Measurements from ENCODE around the gene NME1.
"Not testable (repeated sequence)": the region's sequence is repeated elsewhere in the genome, so short reads cannot be mapped to it uniquely, and the experiment has no call there.

NME1 gene

DNA sequence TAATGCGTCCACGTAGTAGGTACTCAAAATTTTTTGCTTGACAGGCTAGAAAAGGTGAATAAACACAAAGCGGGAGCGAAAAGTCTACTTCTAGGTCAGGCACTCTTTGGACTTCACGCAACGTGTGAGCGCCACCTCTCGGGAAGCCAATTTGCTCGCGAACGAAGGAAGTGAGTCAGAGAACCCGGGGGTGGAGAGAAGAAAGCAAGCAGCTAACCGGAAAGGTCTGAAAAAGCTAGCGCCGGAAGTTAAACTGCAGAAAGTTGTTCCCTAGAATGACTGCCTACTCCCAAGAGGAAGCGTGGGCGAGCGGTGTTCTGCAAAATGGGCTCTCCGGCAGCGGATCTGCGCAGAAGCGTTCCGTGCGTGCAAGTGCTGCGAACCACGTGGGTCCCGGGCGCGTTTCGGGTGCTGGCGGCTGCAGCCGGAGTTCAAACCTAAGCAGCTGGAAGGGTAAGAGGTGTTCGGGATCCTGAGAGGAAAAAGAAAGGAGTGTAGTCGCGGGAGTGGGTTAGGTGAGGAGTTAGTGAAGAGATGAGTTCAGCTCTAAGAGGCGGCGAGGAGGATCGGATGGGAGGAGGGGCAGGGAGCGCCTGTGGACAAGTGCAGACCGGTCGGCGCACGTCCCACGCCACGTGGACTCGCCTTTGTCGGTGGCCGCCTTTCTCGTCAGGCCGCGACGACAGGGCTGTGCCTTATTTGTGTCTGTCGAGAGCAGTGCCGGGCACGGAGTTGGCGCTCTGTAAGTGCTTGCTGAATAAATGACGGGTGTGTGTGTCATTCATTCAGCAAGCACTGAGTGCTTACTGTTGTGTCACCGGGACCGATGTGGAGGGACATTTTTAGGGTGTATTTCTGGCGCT lies at the start of gene NME1:
TSS of gene NME1 (plus strand) at position 350 of the 863 bp plus-strand sequence. CDS start 2,096 bp downstream, outside the sequence.
- peak; percentile 95 for DNase-seq

GRCh38 chr17:51107778-51108177 lies 45.6 kb upstream of the NME1 start:
- no peak for DNase-seq

DNA sequence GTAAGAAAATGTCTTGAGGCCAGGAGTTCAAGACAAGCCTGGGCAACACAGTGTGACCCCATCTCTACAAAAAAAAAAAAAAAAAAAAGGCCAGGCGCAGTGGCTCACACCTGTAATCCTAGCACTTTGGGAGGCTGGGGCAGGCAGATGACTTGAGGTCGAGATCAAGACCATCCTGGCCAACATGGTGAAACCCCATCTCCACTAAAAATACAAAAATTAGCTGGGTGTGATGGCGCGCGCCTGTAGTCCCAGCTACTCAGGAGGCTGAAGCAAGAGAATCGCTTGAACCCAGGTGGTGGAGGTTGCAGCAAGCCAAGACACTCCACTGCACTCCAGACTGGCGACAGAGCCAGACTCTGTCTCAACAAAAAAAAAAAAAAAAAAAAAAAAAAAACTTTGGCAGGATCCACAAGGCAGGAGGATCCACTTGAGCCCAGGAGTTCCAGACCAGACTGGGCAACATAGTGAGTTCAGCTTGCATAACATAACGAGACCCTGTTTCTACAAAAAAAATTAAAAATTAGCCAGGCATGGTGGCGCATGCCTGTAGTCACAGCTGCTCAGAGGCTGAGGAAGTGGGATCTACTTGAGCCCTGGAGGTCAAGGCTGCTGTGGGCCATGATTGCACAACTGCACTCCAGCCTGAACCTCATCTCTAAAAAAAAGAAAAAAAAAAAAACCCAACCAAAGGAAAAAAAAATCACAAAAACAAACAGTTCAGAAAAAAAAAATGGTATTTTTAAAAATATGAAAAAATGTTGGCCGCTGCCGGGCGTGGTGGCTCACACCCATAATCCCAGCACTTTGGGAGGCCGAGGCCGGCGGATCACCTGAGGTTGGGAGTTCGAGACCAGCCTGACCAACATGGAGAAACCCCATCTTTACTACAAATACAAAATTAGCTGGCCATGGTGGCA lies 40.8 kb upstream of the NME1 start:
- peak; percentile 45 for DNase-seq

GRCh38 chr17:51115179-51115578 lies 38.2 kb upstream of the NME1 start:
- DNase-seq, result no peak

- peak; percentile 85 for DNase-seq
Observed at GRCh38 chr17:51118330-51119195, 34.8 kb upstream of the NME1 start.

- no peak for DNase-seq
Observed at GRCh38 chr17:51119415-51120356, 33.7 kb upstream of the NME1 start.

DNA sequence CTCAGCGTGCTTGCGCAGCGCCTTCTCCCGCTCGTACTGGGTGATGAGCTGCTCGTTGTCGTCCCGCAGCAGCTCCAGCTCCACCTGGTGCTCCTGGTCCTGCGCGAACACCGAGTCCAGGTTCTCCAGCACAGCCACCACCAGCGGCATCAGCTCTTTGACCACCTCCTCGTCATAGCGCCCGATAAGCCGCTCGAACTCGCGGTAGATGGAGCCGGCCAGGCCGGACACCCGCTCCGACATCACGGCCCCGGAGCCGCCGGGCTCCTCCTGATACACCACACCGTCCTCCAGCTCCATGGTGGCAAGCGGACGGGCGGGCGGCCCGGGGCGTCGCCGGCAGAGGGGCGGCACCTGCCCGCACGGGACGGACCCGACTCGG lies 33.0 kb upstream of the NME1 start:
- DNase-seq, result no peak

DNA sequence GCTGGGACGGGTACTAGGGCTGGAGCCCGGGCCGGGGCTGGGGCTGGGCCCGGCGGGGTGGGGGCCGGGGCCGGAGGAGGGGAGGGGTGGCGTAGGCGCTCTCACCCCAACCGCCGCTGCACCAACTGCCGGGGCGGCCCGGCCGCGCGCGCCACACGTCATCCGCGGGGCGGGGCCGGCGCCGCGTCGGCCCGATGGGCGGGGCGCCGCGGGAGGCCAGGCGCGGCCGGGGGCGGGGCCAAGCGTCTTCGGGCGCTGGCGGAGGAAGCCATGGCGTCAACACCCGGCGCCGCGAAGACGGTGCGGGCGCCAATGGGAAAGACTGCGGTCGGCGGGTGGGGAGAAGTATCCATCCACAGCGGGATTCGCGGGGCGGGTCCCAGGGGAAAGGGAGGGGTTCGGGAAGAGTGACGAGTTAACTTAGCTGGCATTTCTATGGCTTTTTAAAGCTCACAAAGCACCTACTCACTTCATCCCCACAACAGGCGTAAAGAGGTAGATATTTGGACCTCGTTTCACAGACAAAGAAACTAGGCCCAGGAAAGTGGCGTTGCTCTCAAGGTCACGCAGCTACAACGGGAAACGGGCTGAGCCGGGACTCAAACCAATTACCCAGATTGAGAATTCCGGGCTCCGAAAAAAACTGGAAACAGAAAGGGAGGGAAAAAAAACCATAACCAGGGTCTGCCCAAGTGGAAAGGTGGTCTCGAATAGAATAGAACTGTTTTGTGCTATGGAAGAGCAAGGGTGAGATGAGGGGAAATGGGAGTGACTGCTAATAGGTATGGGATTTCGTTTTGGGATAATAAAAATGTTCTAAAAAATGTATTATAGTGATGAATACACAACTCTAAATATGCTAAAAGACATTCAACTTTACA lies 32.4 kb upstream of the NME1 start, which contains the start of gene SPAG9:
TSS of gene SPAG9 (minus strand) at position 130 of the 881 bp plus-strand sequence. CDS start 212 bp downstream, outside the sequence.
- peak; percentile 78 for DNase-seq

- peak; percentile 24 for DNase-seq
Observed at GRCh38 chr17:51121620-51122472, 31.5 kb upstream of the NME1 start.

DNA sequence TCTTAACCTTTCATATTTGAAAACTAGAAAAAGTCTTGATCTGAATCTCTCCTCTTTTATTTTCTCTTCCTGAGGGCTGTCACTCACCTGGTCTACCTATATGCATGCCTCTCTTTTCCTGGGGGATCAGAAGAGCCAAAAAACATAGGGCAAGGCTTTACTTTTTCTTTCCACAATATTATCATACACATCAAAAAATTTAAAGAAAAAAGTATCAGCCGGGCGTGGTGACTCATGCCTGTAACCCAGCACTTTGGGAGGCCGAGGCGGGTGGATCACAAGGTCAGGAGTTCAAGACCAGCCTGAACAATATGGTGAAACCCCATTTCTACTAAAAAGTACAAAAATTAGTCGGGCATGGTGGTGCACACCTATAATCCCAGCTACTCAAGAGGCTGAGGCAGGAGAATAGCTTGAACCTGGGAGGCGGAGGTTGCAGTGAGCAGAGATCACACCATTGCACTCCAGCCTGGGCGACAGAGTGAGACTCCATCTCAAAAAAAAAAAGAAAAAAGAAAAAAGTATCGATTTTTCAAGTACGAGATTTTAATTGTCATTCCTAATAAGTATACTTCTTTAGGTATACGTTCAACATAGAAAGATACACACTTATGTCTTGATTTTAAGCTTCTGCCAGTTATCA lies 30.8 kb upstream of the NME1 start:
- DNase-seq, result not testable (repeated sequence)

- no peak for DNase-seq
Observed at GRCh38 chr17:51124640-51125503, 28.5 kb upstream of the NME1 start.

DNA sequence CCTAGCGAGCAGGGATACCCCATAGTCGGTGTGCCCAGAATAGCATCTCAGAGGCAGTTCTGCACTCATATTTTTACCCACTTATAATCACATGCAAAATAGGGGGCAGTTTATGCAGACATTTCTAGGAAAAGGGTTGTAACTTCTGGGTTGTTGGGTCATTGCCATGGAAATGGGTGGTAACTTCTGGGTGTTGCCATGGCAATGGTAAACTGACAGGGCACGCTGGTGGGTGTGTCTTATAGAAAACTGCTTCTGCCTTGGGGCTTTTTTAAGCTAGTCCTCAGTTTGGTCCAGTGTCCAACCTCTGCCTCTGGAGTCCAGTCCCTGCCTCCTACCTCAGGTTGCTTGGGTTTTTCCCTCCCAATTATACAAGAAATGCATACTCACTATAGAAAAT lies 25.3 kb upstream of the NME1 start:
- no peak for DNase-seq

DNA sequence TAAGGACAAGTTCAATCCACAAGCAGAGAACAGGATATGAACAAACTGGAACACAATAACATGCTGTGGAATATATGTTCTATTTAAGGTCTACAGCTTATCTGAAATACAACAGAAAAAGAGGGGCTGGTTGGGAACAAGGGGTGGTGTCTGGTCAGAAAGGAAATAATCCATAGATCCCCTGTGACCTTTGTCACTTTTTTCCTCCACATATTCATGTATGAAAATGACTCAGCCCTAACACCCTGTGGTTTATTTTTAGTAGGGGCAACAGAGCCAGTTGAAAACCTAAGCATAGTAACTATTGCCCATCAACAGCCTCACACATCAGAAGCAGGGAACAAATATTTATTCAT lies 20.4 kb upstream of the NME1 start:
- no peak for DNase-seq

- DNase-seq, result no peak
Observed at GRCh38 chr17:51133365-51133764, 20.0 kb upstream of the NME1 start.

- DNase-seq, result no peak
Observed at GRCh38 chr17:51135956-51136355, 17.4 kb upstream of the NME1 start.

DNA sequence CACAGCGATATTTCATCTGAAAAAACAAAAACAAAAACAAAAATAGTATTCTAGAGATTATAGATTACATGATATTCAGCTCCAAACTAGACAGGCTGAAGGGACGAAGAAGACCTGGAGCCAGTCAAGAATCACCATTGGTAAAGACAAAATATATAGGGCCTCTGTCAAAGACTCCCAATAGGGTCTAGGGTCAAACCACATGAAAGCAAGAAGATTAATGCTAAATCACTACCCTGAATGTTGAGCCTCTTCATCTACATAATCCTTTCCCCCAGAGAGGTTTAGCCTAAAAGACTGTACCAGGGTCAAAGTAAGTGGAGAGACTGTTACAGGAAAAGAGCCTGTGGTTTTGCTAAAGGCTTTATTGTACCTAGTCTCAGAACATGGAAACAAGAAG lies 10.8 kb upstream of the NME1 start:
- DNase-seq, result no peak

- no peak for DNase-seq
Observed at GRCh38 chr17:51144266-51145022, 8.9 kb upstream of the NME1 start.

Measured in NCI-H2029 treated with DMSO at 0.1 percent for 48 hours (cell line).